Measurements from ENCODE around the gene SIM2. TPM values are rescaled to one million over a fixed set of nuclear protein-coding genes. Genes with fewer than 3 reads are reported as not detected.

Gene SIM2
- polyA plus RNA-seq, 1 donor from 2014 or later, result not detected

- H3K27ac ChIP-seq (ENCODE audit: low read length), result no peak overlapping the region
- H3K27me3 ChIP-seq (ENCODE audit: insufficient read depth, low read depth, low read length), result peaks cover 47% of the 10 kb centered on the region
- no peak overlapping the region for H2AFZ ChIP-seq (ENCODE audit: low read depth, low read length)
- no peaks in the 10 kb centered on the region for H3K79me2 ChIP-seq (replicated peaks; ENCODE audit: insufficient read depth, low read length)
- TF ChIP-seq EP300 (conservative IDR thresholded peaks at IDR 0.05; ENCODE audit: poor library complexity, severe bottlenecking), result no peak
- TF ChIP-seq SMC3 (conservative IDR thresholded peaks at IDR 0.05; ENCODE audit: poor library complexity), result no peak
- no peak for TF ChIP-seq POLR2AphosphoS5 (IDR thresholded peaks at IDR 0.05)
- no peak overlapping the region for H3K9ac ChIP-seq (ENCODE audit: low read length)
- no peaks in the 10 kb centered on the region for H3F3A ChIP-seq (ENCODE audit: insufficient read depth, low read length, poor library complexity, severe bottlenecking)
- no peaks in the 10 kb centered on the region for H4K20me1 ChIP-seq (ENCODE audit: insufficient read depth)
- H3K4me3 ChIP-seq (ENCODE audit: low read length), result no peak overlapping the region
- H3K4me2 ChIP-seq (ENCODE audit: low read length), result no peak overlapping the region
- no peaks in the 10 kb centered on the region for H3K36me3 ChIP-seq (ENCODE audit: insufficient read depth, low read length)
- H3K9me2 ChIP-seq (ENCODE audit: insufficient read depth, low read length), result no peaks in the 10 kb centered on the region
- H3K9me3 ChIP-seq (ENCODE audit: low read length), result no peaks in the 10 kb centered on the region
Measured at GRCh38 chr21:36716387-36716786, 17.5 kb downstream of the SIM2 start.

DNA sequence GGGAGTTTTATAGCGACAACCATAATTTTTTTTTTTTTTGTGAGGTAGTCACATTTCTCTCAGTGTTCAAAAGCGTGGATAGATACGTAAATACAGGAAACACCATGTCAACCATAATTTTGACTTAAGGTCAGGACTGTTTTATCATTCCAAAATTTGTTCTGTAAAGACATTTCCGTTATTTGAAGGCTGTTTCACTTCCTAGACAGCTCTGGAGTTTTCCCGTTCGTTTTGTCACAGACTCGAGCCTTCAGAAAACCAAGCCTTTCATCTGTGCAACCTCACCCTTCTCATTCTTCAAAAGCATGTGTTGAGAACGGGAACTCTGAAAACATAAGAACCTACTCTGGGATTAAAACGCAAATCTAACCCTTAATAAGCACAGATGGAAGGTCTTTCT, 17.9 kb downstream of the SIM2 start:
- Histone ChIP-seq H3K27me3 (ENCODE audit: insufficient read depth, low read depth, low read length) (peaks cover 42% of the 10 kb centered on the region), H3K9ac (ENCODE audit: low read length) (no peak overlapping the region), H3K36me3 (ENCODE audit: insufficient read depth, low read length) (no peaks in the 10 kb centered on the region), H3K9me2 (ENCODE audit: insufficient read depth, low read length) (no peaks in the 10 kb centered on the region), H4K20me1 (ENCODE audit: insufficient read depth) (no peaks in the 10 kb centered on the region), H3F3A (ENCODE audit: insufficient read depth, low read length, poor library complexity, severe bottlenecking) (no peaks in the 10 kb centered on the region), H3K79me2 (replicated peaks; ENCODE audit: insufficient read depth, low read length) (no peaks in the 10 kb centered on the region), H2AFZ (ENCODE audit: low read depth, low read length) (no peak overlapping the region), H3K4me2 (ENCODE audit: low read length) (no peak overlapping the region), H3K27ac (ENCODE audit: low read length) (no peak overlapping the region), H3K4me3 (ENCODE audit: low read length) (no peak overlapping the region), H3K9me3 (ENCODE audit: low read length) (no peaks in the 10 kb centered on the region)
- TF ChIP-seq RAD21 (conservative IDR thresholded peaks at IDR 0.05) (no peak), EP300 (conservative IDR thresholded peaks at IDR 0.05; ENCODE audit: poor library complexity, severe bottlenecking) (no peak), TAF1 (IDR thresholded peaks at IDR 0.05; ENCODE audit: low read depth) (no peak), POLR2AphosphoS5 (IDR thresholded peaks at IDR 0.05) (no peak), CTCF (IDR thresholded peaks at IDR 0.05; ENCODE audit: poor library complexity, severe bottlenecking) (no peak), SMC3 (conservative IDR thresholded peaks at IDR 0.05; ENCODE audit: poor library complexity) (no peak), EZH2 (IDR thresholded peaks at IDR 0.05; ENCODE audit: borderline replicate concordance, insufficient read depth, low read length, poor library complexity, severe bottlenecking) (no peak), MXI1 (conservative IDR thresholded peaks at IDR 0.05; ENCODE audit: poor library complexity, severe bottlenecking) (no peak), REST (IDR thresholded peaks at IDR 0.05; ENCODE audit: borderline replicate concordance) (no peak)

GRCh38 chr21:36717976-36718375, 19.1 kb downstream of the SIM2 start:
- Histone ChIP-seq H3K4me2 (ENCODE audit: low read length) (no peak overlapping the region), H2AFZ (ENCODE audit: low read depth, low read length) (no peak overlapping the region), H3K27ac (ENCODE audit: low read length) (no peak overlapping the region), H3F3A (ENCODE audit: insufficient read depth, low read length, poor library complexity, severe bottlenecking) (no peaks in the 10 kb centered on the region), H3K4me3 (ENCODE audit: low read length) (no peak overlapping the region), H3K9me2 (ENCODE audit: insufficient read depth, low read length) (no peaks in the 10 kb centered on the region), H3K79me2 (replicated peaks; ENCODE audit: insufficient read depth, low read length) (no peaks in the 10 kb centered on the region), H3K36me3 (ENCODE audit: insufficient read depth, low read length) (no peaks in the 10 kb centered on the region), H3K9ac (ENCODE audit: low read length) (no peak overlapping the region), H4K20me1 (ENCODE audit: insufficient read depth) (no peaks in the 10 kb centered on the region), H3K9me3 (ENCODE audit: low read length) (no peaks in the 10 kb centered on the region), H3K27me3 (ENCODE audit: insufficient read depth, low read depth, low read length) (peaks cover 31% of the 10 kb centered on the region)
- TF ChIP-seq MXI1 (conservative IDR thresholded peaks at IDR 0.05; ENCODE audit: poor library complexity, severe bottlenecking), result no peak
- TF ChIP-seq EZH2 (IDR thresholded peaks at IDR 0.05; ENCODE audit: borderline replicate concordance, insufficient read depth, low read length, poor library complexity, severe bottlenecking), result no peak
- no peak for TF ChIP-seq EP300 (conservative IDR thresholded peaks at IDR 0.05; ENCODE audit: poor library complexity, severe bottlenecking)
- TF ChIP-seq REST (IDR thresholded peaks at IDR 0.05; ENCODE audit: borderline replicate concordance), result no peak
- TF ChIP-seq CTCF (IDR thresholded peaks at IDR 0.05; ENCODE audit: poor library complexity, severe bottlenecking), result no peak
- TF ChIP-seq SMC3 (conservative IDR thresholded peaks at IDR 0.05; ENCODE audit: poor library complexity), result no peak
